SK-MEL-5 (cell line): ENCODE measurements around the gene HEATR5A. TPM values are rescaled to one million over a fixed set of nuclear protein-coding genes. Genes with fewer than 3 reads are reported as not detected.
"Not testable (repeated sequence)": the region's sequence is repeated elsewhere in the genome, so short reads cannot be mapped to it uniquely, and the experiment has no call there.

Experiments used
- DNase-seq: peaks from one replicate; pipeline ENCODE4 v3.0.0-alpha.2; 2016; ENCODE audit warnings: low read depth, low spot score
- in situ Hi-C: cut with HindIII; loops from 2 replicates; pipeline ENCODE4 v1.10.0; 2016; ENCODE audit warnings: low sequenced_read_pairs, high pct_unique_total_duplicates, low pct_unique_long_range_greater_than_20kb
- total RNA-seq: library from RNA; depleted of rRNA; stranded (reverse); fragments of >200 nt; shearing (Covaris generic); gene quantifications from 2 replicates; pipeline ENCODE4 v1.2.3, GENCODE V29; 2014

HEATR5A gene
- total RNA-seq, 1 experiment from 2014 or later = 41.7 TPM

DNA sequence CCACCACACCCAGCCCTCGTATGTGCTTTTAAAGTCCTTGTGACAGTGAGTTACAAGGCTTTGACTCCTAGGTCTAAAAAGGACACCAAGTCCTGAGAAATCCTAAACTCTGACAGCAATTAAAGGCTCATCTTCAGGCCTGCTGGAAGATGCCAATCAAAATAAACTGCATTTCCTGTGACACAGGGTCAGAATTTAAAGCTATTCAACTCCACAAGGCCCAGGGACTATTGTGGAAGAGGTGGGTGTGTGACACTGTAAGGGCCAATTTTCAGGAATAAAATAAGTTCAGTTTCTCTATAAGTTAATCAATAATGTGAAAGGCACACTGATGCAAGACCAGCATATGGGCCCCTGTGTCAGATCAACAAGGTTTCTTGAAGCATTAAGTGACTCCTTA lies 143.3 kb downstream of the HEATR5A start:
- in situ Hi-C loops = no loop called here
- DNase-seq = no peak

DNA sequence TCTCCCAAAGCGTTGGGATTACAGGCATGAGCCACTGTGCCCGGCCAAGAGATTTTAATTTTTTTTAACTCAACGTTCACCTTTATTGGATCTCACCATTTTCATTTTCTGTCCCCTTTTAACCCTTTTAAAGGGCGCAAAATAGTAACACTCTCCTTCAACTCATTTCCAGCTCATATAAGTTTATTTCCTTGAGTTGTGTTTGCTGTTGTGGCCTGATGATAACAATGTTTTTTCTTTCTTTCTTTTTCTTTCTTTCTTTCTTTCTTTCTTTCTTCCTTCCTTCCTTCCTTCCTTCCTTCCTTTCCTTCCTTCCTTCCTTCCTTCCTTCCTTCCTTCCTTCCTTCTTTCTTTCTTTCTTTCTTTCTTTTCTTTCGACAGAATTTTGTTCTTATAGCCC lies 143.9 kb downstream of the HEATR5A start:
- in situ Hi-C loops = not testable (repeated sequence)

DNA sequence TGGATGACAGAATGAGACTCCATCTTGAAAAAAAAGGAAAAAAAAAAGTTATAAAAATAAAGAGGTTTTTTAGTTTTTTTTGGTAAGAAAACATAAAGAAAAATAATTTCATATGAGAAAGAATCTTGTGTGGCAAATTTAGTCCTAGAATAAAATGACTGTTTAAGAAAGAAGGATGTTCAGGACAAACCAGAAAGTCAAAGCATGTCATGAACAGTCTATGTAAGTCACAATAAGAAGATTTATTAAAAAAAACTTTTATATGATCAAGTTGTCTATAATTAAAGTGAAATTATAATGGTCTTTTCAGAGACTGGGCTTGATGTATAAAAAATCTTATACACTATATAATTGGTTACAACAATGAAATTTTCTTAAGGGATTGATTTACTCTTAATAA lies 144.6 kb downstream of the HEATR5A start:
- in situ Hi-C loops = no loop called here
- no peak for DNase-seq

More for the DNA sequence above, 143.9 kb downstream of the HEATR5A start:
- not testable (repeated sequence) for DNase-seq

DNA sequence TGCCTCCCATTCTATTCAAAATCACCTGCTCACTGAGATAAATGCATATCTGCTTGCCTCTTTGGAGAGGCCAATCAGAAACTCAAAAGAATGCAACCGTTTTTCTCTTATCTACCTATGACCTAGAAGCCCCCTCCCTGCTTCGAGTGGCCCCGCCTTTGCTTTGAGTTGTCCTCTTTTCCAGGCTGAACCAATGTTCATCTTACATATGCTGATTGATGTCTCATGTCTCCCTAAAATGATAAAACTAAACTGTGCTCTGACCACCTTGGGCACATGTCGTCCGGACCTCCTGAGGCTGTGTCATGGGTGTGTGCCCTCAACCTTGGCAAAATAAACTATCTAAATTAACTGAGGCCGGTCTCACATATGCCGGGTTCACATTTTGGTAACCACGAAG lies 148.7 kb downstream of the HEATR5A start:
- in situ Hi-C loops = no loop called here
- DNase-seq = no peak

DNA sequence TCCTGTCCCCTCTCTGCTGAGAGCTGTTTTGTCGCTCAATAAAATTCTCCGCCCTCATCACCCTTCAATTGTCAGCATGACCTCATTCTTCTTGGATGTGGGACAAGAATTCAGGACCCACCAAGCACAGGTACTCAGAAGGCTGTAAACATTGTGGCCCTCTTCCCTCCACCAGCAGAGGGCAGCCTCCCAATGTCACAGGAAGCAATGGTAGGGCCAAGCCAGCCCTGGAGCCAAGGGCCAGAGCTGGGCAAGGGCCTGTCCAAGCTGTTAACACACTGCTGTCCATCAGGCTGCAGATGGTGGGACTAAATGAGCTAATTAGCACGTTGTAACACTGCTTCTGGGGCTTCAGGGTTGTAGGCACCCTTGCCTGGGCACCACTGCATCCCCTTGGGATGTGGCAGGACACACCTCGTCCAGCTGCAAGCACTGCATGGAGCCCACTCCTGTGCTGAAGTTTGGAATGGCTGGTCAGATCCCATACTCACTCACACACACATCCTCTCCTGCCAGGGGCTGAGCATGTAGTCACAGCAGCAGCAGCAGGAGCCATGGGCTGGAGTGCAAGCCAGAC lies 150.1 kb downstream of the HEATR5A start:
- peak; percentile 57 for DNase-seq
- in situ Hi-C loops = no loop called here

DNA sequence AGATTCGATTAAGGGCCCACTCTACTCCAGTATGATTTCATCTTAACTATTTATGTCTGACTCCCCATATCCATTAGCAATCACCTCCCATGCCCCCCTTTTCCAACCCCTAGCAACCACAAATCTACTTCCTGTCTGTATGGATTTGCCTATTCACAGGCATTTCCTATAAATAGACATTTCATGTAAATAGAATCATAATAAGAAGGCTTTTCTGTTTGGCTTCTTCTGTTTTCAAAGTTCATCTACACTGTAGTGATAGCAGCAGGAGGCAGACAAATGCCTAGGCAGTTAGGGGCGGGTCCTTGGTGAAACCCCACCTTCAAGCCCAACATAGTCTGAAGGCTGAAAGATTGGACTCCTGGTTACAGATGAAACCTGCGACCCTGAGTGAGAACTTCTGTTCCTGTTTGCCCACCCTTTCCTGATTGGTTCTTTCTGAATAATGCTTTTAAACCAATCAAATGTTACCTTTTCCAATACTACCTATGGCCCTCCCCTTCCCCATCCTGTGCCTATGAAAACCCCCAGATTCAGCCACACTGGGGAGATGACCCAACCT lies 150.6 kb downstream of the HEATR5A start:
- in situ Hi-C loops = no loop called here

DNA sequence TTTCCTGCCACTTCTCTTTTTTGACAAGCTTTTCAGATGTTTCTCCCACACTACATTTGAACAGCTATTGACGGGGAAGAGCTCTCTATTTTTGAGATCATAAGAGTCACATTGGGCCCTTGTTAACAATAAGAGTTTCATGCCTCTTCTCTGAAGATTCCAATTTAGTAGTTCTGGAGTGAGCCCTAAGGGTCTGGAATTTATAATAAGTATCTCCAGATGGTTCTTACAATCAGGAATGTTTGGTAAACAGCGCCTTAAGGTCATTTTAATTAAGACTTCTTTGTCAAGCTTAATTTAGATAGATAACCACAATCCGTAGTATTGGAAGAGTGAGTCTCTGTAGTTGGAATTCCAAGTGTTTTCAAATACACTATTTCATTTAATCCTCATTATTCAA lies 152.1 kb downstream of the HEATR5A start:
- in situ Hi-C loops = no loop called here

More for the DNA sequence above, 150.6 kb downstream of the HEATR5A start:
- DNase-seq = peak; percentile 23

DNA sequence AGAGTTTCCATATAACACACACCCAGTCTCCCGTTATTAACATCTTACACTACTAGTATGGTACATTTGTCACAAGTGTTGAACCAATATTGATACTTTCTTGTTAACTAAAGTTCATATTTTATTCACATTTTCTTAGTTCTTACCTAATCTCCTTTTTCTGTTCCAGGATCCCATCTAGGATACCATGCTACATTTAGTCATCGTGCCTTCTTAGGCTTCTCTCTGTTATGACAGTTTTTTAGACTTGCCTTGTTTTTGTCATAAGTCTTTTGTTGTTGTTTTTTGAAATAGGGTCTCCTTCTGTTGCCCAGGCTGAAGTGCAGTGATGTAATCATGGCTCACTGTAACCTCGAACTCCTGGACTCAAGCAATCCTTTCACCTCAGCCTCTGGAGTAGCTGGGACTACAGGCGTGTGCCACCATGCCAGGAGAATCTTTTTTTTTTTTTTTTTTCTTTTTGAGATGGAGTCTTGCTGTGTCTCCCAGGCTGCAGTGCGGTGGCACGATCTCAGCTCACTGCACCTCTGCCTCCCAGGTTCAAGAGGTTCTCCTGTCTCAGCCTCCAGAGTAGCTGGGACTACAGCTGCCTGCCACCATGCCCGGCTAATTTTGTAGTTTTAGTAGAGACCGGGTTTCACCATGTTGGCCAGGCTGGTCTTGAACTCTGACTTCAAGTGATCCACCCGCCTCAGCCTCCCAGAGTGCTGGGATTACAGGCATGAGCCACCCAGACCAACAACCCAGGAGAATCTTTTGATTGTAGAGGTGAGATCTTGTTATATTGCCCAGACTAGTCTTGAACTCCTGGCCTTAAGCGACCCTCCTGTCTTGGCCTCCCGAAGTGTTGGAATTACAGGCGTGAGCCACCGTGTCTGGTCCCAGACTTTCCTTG lies 153.7 kb downstream of the HEATR5A start:
- DNase-seq = no peak
- in situ Hi-C loops = no loop called here

More for the DNA sequence above, 152.1 kb downstream of the HEATR5A start:
- DNase-seq = peak; percentile 80

DNA sequence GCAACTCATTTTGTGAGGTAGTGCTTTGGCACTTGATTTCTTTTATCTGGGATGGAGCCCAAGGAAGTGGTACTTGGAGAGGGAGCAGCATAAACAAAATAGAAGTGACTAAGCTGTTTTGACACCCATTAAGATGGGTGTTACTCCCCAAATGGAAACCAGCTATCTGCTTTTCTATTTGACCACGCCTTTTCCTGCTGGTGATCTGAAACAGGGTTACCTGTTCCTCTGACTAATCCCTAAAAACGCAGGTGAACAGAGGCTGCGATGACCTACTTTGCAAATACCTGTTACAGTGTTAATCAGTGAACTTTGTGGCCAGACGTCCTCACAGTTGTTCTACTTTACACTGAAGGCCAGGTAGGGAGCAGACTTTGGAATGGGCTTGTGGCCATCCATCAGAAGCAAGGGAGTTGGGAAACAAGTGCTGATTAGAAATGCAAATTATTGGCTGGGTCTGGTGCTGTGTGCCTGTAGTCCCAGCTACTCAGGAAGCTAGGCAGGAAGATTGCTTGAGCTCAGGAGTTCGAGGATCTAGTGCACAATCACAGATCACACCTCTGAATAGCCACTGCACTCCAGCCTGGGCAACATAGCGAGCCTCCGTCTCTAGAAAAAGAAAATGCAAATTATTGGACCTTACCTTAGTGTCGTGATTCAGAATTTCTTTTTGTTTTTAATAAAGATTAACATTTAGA lies 154.5 kb downstream of the HEATR5A start:
- DNase-seq = no peak
- in situ Hi-C loops = no loop called here

DNA sequence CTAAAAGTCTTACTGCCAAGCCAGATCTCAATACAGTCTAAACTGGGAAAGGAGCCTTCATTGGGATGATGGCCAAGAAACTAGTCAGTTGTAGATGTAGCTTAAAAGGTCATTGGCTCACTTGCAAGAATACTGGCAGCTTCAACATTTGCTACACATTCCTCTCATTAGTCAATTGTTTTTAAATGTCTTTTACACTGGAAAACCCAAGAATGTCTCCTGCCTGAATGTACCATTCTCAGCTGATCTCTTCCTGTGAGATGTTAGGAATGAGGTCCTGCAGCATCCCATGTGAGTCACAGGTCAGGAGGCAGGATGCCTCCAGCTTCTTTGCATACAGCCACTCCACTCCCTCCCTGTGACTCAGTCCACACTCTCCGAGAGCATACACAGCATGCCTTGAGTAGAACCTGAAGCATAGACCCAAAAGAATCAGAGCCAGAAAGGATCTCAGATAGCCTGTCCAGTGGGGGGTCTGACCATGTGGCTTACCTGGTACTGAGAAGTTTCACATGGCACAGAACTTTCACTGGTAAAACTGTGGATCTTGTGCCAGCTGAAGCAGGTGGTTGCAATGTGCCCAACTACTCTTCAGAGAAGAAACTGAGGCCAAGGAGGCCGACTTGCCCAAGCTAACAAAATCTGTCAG lies 156.7 kb downstream of the HEATR5A start:
- in situ Hi-C loops = no loop called here
- DNase-seq = peak; percentile 87

DNA sequence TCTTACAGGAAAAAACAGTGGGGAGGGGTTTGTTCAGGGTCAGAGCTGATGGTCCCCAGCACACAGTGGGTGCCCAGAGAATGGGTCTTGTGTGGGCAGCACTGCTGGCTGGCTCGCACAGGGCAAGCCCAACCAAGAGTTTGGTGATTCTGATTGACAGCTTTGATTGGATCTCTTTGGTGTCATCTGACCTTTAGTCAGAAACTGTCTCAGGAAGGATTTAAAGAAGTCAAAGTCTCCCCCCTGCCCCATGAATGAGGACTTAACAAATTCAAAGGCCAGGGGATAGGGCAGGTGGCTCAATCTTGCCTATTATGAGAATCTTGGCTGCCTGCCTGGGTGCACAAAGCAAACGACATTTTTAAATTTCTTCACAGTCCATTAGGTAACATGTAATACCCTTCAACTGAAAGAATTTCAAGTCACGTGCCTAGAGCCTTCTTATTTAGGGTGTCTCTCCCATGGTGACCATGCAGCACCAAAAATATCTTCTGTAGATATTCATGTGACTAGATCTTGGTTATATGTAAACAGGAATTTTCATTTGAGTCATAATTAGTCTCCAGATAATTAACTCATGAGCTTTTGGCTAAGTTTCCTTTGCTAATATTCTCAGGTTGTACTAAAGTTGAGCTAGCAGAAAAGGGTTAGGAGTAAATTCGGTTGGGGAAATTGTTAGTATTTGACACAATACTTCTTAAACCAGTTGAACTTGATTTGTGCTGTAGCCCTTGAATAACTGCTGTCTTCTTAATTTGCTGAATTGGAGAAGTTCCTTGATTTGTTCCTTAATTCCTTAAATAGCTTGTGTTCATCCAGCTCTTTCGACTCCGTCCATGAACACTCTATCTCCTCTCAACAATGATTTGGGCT lies 158.3 kb downstream of the HEATR5A start:
- in situ Hi-C loops = no loop called here
- DNase-seq = peak; percentile 72

DNA sequence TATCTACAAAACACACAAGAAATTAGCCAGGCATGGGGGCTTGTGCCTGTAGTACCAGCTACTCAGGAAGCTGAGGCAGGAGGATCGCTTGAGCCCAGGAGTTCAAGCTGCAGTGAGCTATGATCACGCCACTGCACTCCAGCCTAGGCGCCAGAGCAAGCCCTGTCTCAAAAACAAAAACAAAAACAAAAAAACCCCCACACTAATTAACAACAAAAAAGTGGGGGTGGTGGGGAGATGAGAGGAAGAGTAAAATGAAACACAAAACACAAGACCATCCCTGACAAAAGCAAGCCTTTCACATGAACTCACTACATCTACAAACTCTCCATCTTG lies 158.9 kb downstream of the HEATR5A start:
- DNase-seq = no peak
- in situ Hi-C loops = no loop called here

DNA sequence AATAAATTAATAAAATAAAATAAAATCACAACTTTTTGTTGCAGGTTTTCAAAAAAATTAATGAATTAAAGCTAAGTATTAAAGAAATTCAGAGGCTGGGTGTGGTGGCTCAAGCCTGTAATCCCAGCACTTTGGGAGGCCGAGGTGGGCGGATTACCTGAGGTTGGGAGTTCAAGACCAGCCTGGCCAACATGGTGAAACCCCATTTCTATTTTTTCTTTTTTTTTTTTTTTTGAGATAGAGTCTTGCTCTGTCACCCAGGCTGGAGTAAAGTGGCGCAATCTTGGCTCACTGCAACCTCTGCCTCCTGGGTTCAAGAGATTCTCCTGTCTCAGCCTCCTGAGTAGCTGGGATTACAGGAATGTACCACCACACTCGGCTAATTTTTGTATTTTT lies 161.3 kb downstream of the HEATR5A start:
- in situ Hi-C loops, DNase-seq: not testable (repeated sequence)

DNA sequence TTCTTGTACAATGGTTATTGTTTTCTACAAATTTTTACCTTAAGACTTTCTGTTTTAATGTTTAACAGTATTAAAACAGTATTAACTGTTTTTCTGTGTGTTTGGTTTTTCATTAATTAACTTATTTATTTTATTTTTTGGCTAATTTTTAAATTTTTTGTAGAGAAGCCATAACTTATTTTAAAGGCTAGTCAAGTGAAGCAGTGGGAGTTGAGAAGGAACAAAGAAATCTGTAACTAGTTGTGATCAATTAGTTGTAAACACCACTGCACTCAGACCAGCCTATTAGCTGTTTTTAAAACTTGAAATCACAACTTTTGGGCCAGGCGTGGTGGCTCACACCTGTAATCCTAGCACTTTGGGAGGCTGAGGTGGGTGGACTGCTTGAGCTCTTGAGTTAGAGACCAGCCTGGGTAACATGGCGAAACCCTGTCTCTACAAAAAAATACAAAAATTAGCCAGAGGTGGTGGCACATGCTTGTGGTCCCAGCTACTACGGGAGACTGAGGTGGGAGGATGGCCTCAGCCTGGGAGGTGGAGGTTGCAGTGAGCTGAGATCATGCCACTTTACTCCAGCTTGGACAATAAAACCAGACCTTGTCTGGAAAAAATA lies 161.8 kb downstream of the HEATR5A start:
- DNase-seq = no peak
- in situ Hi-C loops = no loop called here

DNA sequence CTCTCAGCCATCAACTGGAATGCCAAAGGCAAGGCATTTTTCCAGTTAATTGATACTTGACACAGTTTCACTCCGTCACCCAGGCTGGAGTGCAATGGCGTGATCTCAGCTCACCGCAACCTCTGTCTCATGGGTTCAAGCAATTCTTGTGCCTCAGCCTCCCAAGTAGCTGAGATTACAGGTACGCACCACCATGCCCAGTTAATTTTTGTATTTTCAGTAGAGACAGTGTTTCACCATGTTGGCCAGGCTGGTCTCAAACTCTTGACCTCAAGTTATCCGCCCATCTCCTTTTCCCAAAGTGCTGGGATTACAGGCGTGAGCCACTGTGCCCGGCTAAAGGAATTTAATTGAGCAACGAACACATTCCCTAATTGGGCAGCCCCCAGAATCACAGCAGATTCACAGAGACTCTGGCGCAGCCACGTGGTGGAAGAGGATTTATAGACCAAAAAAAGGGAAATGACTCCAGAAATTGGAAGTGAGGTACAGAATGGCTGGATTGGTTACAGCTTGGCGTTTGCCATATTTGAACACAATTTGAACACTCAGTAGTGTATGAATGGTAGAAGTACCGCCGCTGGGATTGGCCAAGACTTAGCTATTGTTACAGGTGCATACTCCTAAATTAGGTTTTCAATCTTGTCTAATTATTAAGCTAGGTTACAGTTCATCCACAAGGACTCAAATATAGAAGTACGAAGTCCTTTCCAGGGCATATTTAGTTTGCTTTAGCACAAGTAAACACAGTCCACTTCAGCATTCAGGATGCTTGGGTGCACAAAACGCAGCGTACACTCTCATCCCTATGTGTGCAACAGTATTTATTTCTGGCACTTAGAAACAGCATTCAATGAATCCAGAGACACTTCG lies 162.6 kb downstream of the HEATR5A start:
- in situ Hi-C loops, DNase-seq: not testable (repeated sequence)

DNA sequence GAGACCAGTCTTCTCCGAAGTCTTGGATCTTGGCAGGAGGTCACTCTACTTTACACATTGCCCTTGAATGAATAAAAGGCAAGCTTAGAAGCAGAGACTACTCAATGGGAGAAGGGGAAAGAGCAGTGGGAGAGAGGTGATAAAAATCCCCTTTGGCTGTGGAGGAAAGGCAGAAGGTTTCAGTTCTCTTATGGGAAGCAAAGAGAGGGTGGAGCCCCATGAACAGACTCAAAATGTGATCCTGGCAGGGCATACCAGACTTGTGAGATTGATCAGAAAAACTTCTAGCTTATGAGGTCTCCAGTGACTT lies 163.2 kb downstream of the HEATR5A start:
- DNase-seq = no peak
- in situ Hi-C loops = no loop called here
